Body of pancreas (tissue), 4 donors: ENCODE measurements around the gene CALCOCO2.
"Not testable (repeated sequence)": the region's sequence is repeated elsewhere in the genome, so short reads cannot be mapped to it uniquely, and the experiment has no call there.

Source experiments
- POLR2A ChIP-seq, 3 donors: fragments of 450-650 bp; IDR thresholded peaks; one replicate each; pipeline ENCODE4 v1.6.1; 2016; ENCODE audit warnings: antibody characterized with exemption in 3 of 3, mild to moderate bottlenecking in 2 of 3
- TF ChIP-seq, protein P1 (sequence below), 7 experiments: fragments of 450-650 bp in 4 of 7; fragments of 200-600 bp in 3 of 7; sonication (generic) in 3 of 7; IDR thresholded peaks; one replicate each; pipeline ENCODE4 v1.5.1; 2016 to 2019; ENCODE audit warnings: antibody characterized with exemption in 7 of 7

DNA sequence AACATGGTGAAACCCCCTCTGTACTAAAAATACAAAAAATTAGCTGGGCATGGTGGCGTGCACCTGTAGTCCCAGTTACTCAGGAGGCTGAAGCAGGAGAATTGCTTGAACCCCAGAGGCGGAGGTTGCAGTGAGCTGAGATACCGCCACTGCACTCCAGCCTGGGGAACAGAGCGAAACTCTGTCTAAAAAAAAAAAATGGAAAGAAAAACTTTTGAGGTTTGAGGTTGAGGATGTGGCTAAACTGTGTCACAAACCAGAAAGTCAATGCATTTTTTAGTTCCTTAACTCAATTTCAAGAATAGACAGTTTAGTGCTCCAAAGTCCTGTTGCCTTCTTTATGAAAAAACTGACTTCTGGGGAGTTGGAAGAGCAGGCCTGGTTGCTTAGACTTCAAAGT, 6.6 kb downstream of the CALCOCO2 start:
- TF ChIP-seq, protein P1, sequence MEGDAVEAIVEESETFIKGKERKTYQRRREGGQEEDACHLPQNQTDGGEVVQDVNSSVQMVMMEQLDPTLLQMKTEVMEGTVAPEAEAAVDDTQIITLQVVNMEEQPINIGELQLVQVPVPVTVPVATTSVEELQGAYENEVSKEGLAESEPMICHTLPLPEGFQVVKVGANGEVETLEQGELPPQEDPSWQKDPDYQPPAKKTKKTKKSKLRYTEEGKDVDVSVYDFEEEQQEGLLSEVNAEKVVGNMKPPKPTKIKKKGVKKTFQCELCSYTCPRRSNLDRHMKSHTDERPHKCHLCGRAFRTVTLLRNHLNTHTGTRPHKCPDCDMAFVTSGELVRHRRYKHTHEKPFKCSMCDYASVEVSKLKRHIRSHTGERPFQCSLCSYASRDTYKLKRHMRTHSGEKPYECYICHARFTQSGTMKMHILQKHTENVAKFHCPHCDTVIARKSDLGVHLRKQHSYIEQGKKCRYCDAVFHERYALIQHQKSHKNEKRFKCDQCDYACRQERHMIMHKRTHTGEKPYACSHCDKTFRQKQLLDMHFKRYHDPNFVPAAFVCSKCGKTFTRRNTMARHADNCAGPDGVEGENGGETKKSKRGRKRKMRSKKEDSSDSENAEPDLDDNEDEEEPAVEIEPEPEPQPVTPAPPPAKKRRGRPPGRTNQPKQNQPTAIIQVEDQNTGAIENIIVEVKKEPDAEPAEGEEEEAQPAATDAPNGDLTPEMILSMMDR (IDR thresholded peaks at IDR 0.05) = not testable (repeated sequence)
- not testable (repeated sequence) for TF ChIP-seq POLR2A (IDR thresholded peaks at IDR 0.05)
